Measurements from ENCODE around the gene SNRNP35. TPM values are rescaled to one million over a fixed set of nuclear protein-coding genes. Genes with fewer than 3 reads are reported as not detected.
"Not testable (repeated sequence)": the region's sequence is repeated elsewhere in the genome, so short reads cannot be mapped to it uniquely, and the experiment has no call there.

The SNRNP35 gene
- total RNA-seq, 4 donors from 2014 or later = 16.2 to 33.8 (median 20.3) TPM

- Histone ChIP-seq H3K4me1 (peaks cover 4% of the 10 kb centered on the region), H3K9me3 (no peaks in the 10 kb centered on the region), H3K27me3 (no peaks in the 10 kb centered on the region), H3K4me3 (no peak overlapping the region), H3K36me3 (peaks cover 8% of the 10 kb centered on the region), H3K27ac (no peak overlapping the region)
- 93% methylated on average over 17 of the region's 17 CpGs for WGBS
- TF ChIP-seq EP300 (IDR thresholded peaks at IDR 0.05) = no peak
- TF ChIP-seq POLR2A (IDR thresholded peaks at IDR 0.05) = no peak
- TF ChIP-seq CTCF (IDR thresholded peaks at IDR 0.05) = no peak
- no peak for TF ChIP-seq POLR2AphosphoS5 (IDR thresholded peaks at IDR 0.05)
- DNase-seq (ENCODE audit: low spot score in 2 of 2) = no peak
These were observed 48.3 kb downstream of the SNRNP35 start for GRCh38 chr12:123506059-123506842.

GRCh38 chr12:123506843-123507236 lies 48.9 kb downstream of the SNRNP35 start:
- no peak for TF ChIP-seq POLR2AphosphoS5 (IDR thresholded peaks at IDR 0.05)
- no peak for TF ChIP-seq CTCF (IDR thresholded peaks at IDR 0.05)
- TF ChIP-seq POLR2A (IDR thresholded peaks at IDR 0.05) = no peak
- no peak for TF ChIP-seq EP300 (IDR thresholded peaks at IDR 0.05)
- Histone ChIP-seq H3K4me1 (peaks cover 4% of the 10 kb centered on the region), H3K27ac (no peak overlapping the region), H3K4me3 (no peak overlapping the region), H3K9me3 (no peaks in the 10 kb centered on the region), H3K27me3 (no peaks in the 10 kb centered on the region), H3K36me3 (peaks cover 12% of the 10 kb centered on the region)
- WGBS = 98% methylated on average over 6 of the region's 6 CpGs
- no peak for DNase-seq (ENCODE audit: low spot score in 2 of 2)

GRCh38 chr12:123512838-123513665 lies 55.1 kb downstream of the SNRNP35 start:
- H3K9me3 ChIP-seq = no peaks in the 10 kb centered on the region
- H3K4me1 ChIP-seq = peaks cover 4% of the 10 kb centered on the region
- no peak for TF ChIP-seq POLR2AphosphoS5 (IDR thresholded peaks at IDR 0.05)
- no peak for TF ChIP-seq CTCF (IDR thresholded peaks at IDR 0.05)
- no peak for TF ChIP-seq EP300 (IDR thresholded peaks at IDR 0.05)
- no peak for TF ChIP-seq POLR2A (IDR thresholded peaks at IDR 0.05)
- no peaks in the 10 kb centered on the region for H3K27me3 ChIP-seq
- H3K4me3 ChIP-seq = no peak overlapping the region
- H3K27ac ChIP-seq = no peak overlapping the region
- WGBS = 71% methylated on average over 26 of the region's 26 CpGs
- H3K36me3 ChIP-seq = peaks cover 45% of the 10 kb centered on the region
- DNase-seq (ENCODE audit: low spot score in 2 of 2) = no peak

GRCh38 chr12:123513805-123514204 lies 55.9 kb downstream of the SNRNP35 start:
- Histone ChIP-seq H3K36me3 (peaks cover 48% of the 10 kb centered on the region), H3K4me3 (no peak overlapping the region), H3K4me1 (peaks cover 6% of the 10 kb centered on the region), H3K27me3 (no peaks in the 10 kb centered on the region), H3K27ac (no peak overlapping the region), H3K9me3 (no peaks in the 10 kb centered on the region)
- no peak for DNase-seq (ENCODE audit: low spot score in 2 of 2)
- no peak for TF ChIP-seq POLR2A (IDR thresholded peaks at IDR 0.05)
- no peak for TF ChIP-seq EP300 (IDR thresholded peaks at IDR 0.05)
- TF ChIP-seq POLR2AphosphoS5 (IDR thresholded peaks at IDR 0.05) = no peak
- no peak for TF ChIP-seq CTCF (IDR thresholded peaks at IDR 0.05)
- 81% methylated on average over 13 of the region's 13 CpGs for WGBS

GRCh38 chr12:123514582-123515221 lies 56.8 kb downstream of the SNRNP35 start:
- peaks cover 13% of the 10 kb centered on the region for H3K4me1 ChIP-seq

More at GRCh38 chr12:123514582-123515221, 56.8 kb downstream of the SNRNP35 start:
- not testable (repeated sequence) for H3K4me3 ChIP-seq; H3K27ac ChIP-seq; H3K9me3 ChIP-seq; DNase-seq (ENCODE audit: low spot score in 2 of 2); H3K27me3 ChIP-seq
- peaks cover 48% of the 10 kb centered on the region for H3K36me3 ChIP-seq
- WGBS = 100% methylated on average over 1 of the region's 1 CpG

All from suprapubic skin (tissue), 4 donors.